GM21529 (cell line): Measurements from ENCODE around the gene PICK1.

Experiments used
- ATAC-seq: cut with Tn5 transposase; IDR thresholded peaks from one replicate; pipeline ENCODE4 v1.9.1; 2021; ENCODE audit not compliant: unreplicated experiment

The PICK1 gene

GRCh38 chr22:38046070-38046748, 11.0 kb upstream of the PICK1 start:
- ATAC-seq, result no peak

- no peak for ATAC-seq
These were observed 7.2 kb upstream of the PICK1 start for GRCh38 chr22:38049812-38050619.

GRCh38 chr22:38050720-38051119, 6.5 kb upstream of the PICK1 start:
- ATAC-seq, result no peak

GRCh38 chr22:38051261-38051660, 5.9 kb upstream of the PICK1 start:
- no peak for ATAC-seq

- no peak for ATAC-seq
These were observed 5.0 kb upstream of the PICK1 start for GRCh38 chr22:38051900-38052862.

GRCh38 chr22:38062791-38063190, 5.6 kb downstream of the PICK1 start:
- ATAC-seq, result no peak

- no peak for ATAC-seq
These were observed 8.3 kb downstream of the PICK1 start for GRCh38 chr22:38065539-38065938.

- ATAC-seq, result no peak
These were observed 9.3 kb downstream of the PICK1 start for GRCh38 chr22:38066381-38067027.

- ATAC-seq, result no peak
These were observed 9.8 kb downstream of the PICK1 start for GRCh38 chr22:38067028-38067415.

GRCh38 chr22:38067761-38068360, 10.7 kb downstream of the PICK1 start:
- no peak for ATAC-seq

GRCh38 chr22:38068641-38069371, 11.6 kb downstream of the PICK1 start:
- ATAC-seq, result no peak

- ATAC-seq, result no peak
These were observed 12.4 kb downstream of the PICK1 start for GRCh38 chr22:38069372-38070249.

- no peak for ATAC-seq
These were observed 13.2 kb downstream of the PICK1 start for GRCh38 chr22:38070250-38070921.

- no peak for ATAC-seq
These were observed 14.5 kb downstream of the PICK1 start for GRCh38 chr22:38071421-38072321.

GRCh38 chr22:38072322-38073149, 15.3 kb downstream of the PICK1 start:
- ATAC-seq, result no peak
